ENCODE results near the gene C1orf74.
"Not testable (repeated sequence)": the region's sequence is repeated elsewhere in the genome, so short reads cannot be mapped to it uniquely, and the experiment has no call there.

C1orf74 gene

DNA sequence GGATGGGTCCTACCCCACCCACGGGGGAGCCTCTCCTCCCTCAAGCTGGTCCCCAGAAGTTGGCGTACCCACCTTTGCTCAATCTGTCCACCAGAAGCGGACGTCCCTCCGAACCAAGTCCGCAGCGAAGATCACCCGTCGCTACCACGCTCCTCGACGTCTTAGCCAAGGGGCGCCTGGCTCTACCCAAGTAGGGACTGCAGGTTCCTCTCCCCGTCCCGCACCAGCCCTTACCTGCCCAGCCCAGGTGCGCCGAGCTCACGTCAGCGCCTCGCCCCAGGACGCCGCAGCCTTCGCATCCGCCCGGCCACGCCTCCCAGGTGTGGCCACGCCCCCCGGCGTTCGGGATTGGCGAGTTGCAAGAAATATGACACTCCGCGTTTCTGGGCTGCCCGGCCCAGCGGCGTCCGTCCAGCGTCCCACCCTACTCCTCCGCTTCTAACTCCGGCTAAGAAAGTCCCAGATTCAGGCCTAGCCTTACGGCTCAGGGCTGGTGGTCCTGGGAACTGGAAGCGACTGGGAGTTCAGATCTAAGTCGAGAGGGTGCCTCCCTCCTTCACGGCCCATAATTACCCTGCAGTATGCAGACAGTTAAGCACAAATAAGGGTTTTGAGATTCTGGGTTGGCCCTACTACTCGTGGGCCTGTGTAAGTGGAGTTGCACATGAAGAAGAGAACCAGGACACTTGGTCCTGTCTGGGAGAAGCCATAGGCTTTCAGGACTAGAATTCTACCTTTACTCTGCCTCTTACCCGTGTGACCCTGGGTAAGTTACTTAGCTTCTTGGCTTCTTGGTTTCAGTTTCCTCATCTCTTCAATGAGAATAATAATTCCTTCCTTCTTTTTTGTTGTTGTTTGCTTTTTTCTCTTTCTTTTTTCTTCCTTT lies 21.8 kb upstream of the C1orf74 start, which contains the start of gene IRF6:
Gene IRF6 (minus strand): TSS at position 268 of the 886 bp plus-strand sequence. CDS start 4,729 bp downstream, outside the sequence.
- peak; percentile 52 for DNase-seq (ENCODE audit: low read depth)

DNA sequence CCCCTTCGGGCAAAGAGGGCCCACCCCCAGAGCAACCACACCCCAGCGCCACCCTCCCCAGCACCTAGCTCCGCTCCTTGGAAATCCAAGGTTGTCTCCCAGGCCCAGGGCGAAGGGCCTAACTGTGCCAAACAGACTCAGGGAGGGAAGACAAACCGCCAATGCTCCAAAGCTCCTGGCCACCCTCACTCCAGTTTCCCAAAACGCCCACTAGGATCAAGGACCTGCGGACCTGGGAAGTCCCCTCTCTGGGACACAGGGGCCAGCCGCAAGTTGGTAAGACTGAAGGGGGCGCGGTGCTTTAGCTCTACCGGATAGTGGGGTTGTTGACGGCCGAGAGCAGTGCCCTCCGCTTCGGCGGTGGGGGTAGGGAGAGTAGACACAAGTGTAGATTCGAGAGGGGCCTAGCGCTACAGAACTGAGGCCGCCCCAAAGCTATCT lies 21.0 kb upstream of the C1orf74 start:
- DNase-seq (ENCODE audit: low read depth): no peak

DNA sequence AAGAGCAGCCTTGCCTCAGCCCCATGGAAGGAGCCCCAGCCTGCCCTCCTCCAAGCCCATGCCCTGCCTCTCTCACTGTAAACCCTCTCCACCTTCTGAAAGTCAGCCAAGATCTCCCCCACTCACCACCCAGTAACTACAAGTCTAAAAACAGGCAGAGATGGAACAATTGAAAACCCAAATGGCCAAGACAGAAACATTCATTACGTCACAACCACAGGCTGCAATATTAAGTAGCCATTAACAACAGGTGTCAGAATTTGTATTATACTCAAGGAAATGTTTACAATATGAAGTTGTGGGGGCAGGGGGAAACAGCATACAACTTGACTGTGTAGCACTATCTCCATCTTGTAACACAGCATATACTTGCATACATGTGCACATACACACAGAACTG lies 19.2 kb upstream of the C1orf74 start:
- no peak for DNase-seq (ENCODE audit: low read depth)

DNA sequence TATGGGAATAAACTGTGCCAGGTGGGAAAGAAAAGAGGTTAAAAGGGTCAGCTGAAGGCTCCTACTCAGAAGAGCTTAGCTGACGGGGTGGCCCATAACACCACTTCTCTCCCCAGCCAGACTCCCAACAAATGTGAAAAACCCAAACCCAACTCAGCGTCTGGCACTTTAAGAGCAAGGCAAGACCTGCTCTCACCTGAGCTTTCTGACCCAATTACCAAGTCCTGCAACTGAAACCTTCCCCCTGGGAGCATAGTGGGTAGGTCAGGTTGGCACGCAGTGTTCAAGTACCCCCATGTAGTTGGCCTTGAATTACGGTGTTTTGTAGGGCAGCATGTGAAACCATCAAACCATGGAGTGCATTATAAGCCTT lies 18.4 kb upstream of the C1orf74 start:
- no peak for DNase-seq (ENCODE audit: low read depth)

DNA sequence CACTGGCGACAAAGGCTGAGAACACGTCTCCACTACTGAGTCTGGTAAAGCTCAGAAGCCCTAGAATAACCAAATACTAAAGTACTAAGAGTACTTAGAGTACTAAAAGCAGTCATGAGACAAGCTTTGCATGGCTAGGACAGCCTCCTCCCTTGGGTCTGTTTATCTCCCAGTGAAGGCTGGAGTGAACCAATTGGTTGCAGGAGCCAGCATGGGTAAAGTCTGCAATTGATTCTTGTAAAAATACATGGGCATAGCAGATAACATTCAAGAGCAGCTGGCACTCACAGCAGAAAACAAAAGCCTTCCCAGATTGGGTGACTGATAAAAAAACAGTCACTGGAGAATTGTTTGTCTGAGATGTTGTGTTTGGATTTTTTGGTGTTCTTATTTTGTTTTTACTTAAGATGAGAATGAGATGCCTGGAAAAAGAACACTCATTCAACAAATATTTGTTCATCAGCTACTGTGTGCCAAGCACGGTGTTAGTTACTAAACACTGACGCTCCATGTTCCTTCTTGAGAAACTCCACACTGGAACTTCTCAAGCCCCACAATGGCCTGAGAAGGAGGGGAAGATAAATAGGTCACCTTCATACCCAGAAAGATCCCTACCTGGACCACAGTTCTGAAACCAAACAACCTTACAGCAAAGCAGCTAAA lies 17.9 kb upstream of the C1orf74 start:
- no peak for DNase-seq (ENCODE audit: low read depth)

DNA sequence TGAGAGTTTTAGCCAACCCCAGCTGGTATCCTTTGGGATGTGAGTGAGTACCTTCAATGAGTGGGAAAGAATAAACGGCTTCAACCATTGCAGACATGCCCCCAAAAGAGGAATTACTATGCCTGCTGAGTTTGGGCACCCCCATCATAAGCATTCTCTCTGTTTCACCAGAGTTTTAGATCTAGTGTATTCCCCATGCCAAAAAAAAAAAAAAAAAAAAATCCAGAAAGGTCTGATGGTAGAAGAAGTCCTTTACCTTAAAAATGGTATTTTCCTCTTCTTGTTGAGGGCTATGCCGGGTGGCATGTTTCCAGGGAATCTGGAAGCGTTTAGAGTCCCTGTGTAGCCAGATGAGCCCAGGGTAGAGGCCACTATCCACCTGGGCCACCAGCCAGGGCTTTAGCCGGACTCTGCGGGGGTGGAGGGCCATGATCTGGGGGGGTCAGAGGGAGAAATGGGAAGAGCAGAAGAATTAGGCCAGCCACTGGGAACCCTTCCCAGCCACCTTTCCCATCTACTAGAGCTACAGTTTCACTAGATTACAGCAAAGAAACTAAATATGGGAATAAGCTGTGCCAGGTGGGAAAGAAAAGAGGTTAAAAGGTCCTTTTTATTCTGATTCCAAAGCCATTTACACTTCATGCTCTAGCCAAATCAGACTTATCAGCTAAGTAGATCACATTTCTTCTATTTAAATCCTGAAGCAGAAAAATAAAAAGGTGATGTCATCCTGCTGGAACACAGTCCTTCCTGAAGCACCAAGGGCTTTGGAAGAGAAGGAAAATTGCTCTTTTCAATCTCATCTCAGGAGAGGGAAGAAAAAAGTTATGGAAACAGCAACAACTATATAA lies 16.9 kb upstream of the C1orf74 start:
- peak; percentile 47 for DNase-seq (ENCODE audit: low read depth)

DNA sequence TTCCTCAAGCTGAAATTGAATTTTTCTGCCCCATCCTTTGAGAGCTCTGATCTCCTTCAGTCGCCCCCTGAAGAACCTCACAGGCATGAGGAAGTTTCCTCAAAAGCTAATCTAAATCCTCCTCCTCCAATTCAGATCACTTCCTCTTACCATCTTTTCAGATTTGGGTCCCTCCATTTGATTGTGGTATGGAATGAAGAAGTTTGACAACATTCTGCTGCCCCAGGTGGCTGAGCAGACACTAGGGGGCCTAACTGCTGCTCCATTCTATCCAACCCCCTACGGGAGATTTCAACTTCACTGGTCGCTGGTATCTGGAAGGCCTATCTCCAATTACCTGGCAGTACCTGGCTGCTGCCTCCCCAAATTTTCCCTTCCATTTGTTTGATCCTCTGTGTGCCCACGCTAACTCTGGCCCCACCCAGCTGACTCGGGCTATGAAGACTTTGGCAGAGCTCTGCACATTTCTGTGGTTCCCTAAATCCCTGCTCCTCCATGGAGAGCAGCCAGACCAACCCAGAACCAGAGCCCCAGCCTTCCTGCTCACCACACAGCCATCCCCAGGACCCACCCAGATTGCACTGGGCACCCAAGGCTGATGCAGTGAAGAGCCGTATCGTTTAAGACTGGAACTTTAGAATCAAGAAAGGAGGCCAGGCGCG lies 13.8 kb upstream of the C1orf74 start:
- DNase-seq (ENCODE audit: low read depth): peak; percentile 41

DNA sequence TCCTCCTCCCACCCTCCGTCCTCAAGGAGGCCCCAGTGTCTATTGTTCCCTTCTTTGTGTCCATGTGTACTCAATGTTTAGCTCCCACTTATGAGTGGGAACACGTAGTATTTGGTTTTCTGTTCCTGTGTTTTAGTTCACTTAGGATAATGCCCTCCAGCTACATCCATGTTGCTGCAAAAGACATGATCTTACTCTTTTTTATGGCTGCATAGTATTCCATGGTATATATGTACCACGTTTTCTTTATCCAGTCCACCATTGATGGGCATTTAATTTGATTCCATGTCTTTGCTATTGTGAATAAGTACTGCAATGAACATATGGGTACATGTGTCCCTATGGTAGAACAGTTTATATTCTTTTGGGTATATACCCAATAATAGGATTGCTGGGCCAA lies 9.4 kb upstream of the C1orf74 start:
- not testable (repeated sequence) for DNase-seq (ENCODE audit: low read depth)

DNA sequence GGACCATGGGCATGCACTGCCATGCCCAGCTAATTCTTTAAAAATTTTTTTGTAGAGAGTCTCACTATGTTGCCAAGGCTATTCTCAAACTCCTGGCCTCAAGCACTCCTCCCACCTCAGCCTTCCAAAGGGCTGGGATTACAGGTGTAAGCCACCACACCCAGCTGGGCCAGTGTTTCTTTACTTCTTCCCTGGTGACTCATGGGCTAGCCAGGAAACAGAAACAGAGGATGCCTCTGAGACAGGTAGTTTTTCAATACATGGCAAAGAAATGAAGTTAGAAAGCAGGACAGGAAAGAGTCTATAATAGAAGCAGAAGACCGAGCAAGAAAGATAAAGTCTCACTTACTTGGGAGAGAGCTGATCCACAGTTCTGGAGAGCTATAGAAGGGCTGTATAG lies 7.6 kb upstream of the C1orf74 start:
- no peak for DNase-seq (ENCODE audit: low read depth)

DNA sequence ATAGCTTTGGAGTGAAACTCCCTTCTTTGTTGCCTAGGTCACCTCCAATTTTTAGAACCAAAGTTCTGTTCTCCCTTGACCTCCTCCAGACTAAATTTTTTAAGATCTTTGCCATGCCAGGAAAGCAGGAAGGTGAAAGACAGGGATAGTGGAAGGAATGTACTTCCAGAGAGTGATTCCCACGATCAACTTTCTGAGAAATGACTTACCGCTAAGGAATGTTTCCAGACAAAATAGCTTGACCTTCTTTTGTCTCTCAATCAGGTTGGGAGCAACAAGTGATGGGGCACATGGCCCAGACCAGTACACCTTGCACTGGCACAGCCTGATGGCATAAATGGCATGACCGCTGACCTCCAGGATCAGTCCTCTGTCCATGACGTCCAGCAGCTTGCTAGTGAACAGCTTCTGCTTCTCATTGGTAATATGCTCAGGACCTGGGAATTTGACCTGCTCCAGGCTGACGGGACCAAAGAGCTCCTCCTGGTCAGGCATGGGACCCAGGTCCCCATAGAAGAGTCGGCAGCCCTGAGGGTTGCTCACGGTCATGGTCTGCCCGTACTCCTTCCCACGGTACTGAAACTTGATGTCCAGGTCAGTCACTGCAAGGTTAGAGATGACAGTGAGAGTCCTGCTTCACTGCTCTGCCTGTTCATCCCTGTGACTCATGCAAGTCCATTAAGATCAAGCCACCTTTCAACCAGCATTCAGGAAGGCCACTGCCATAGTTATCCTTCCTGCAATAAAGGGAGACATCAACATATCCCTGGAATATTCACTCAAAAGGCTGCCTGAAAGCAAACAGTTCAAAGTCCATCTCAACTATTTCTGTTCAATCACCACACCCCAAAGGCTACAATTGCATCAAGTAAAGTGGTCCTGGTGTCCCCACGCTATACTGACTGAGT lies 6.2 kb upstream of the C1orf74 start:
- peak; percentile 57 for DNase-seq (ENCODE audit: low read depth)

DNA sequence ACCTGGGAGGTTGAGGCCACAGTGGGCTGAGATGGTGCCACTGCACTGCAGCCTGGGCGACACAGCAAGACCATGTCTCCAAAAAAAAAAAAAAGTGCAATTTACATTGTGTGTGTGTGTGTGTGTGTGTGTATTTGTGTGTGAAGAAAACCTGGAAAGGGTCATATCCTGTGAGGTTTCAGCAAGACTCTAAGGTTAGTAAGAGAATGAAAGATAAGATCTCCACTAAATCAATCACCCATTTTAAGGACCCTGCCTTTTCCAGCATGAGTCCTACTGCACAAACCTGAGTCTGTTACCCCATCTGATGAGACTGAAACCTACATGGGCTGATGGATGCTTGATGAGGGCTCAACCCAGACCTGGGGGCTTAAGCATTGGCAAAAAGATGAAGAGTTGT lies 4.9 kb upstream of the C1orf74 start:
- no peak for DNase-seq (ENCODE audit: low read depth)

DNA sequence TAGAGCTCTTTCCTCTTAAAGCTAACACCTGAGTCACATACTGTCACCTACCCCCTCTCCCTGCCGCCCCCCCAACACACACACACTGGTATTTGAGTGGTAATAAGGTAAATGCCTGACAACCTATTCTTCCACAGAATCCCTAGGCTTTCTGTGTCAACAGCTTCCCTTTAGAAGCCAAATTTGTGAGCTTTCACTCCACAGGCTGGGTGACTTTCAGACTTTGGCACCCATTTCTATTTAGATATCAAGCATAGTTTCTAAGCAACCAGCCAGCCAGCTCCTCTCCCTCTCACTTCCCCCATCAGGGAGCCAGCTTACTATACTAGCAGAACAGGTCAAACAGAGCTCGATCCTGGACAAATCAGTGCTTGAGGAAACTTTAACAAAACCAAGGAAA lies 3.2 kb upstream of the C1orf74 start:
- peak; percentile 44 for DNase-seq (ENCODE audit: low read depth)

DNA sequence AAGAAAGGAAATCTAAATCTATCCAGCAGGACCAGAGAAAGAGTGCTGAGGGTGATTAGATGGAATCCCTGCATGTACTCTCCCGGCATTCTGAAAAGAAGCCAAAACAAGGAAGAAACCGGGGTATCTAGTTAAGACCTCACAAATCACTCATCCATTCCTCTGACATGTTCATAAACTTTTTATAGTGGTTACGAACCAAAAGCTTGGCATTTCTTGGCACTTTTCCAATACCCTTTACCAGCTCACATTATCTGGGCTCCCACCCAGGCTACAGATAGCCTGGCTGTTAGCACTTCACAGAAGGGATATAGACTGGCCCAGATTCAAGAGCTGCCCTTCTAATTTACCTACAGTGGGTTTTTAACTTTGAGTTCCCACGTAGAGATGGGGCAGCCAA lies 1.8 kb upstream of the C1orf74 start:
- no peak for DNase-seq (ENCODE audit: low read depth)

DNA sequence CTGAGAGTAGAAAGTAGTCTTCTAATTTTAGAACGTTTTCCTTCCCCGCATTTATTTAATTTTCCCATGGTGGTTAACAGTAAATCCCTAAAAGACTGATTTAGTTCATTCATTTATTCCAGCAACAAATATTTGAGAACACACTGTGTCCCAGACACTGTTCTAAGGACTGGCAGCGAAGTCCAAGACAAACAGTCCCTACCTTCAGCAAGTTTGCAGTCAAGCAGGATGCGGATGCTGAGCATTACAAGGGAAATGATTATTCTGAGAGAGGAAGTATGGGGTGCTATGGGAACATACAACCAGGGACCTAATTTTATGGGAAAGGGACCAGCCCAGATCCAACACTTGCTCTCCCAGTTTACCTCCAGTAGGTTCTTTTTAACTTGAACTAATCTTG lies 1.2 kb upstream of the C1orf74 start:
- no peak for DNase-seq (ENCODE audit: low read depth)

DNA sequence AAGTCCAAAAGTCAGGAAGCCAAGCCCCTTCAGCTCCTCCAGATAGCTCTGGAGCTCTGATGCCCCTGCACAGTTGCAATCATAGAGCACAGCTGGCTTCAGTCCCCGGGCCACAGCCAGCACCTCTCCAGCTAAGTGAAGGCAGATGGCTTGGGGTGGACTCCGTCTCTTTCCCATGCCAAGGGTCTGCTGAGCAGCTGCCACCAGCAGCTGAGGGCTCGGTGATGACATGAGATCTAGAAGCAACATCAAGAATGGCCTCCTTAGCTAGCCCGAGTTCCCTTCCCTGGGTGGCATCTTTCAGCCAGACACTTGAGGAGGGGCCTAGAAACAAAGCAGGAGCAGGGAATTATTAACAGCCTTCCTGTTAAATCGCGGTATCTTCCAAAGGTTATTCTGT lies 973 bp downstream of the C1orf74 start:
- DNase-seq (ENCODE audit: low read depth): no peak

DNA sequence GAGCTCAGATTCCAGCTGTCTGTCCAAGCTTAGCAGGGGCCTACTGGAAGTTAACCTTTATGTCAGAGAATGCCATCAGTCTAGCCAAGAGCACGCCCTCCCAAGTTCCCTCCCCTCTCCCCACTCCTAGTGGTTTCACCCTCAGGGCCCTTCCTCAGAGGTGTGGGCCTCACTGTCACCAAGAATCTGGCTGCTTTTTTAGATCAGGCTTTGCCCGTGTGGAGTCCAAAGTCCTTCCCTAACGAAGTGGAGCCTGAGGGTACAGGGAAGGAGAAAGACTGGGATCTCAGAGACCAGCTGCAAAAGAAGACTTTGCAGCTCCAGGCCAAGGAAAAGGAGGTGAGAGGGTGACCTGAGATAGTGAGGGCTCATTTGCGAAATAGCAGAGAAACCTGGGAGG lies 4.1 kb downstream of the C1orf74 start:
- no peak for DNase-seq (ENCODE audit: low read depth)

DNA sequence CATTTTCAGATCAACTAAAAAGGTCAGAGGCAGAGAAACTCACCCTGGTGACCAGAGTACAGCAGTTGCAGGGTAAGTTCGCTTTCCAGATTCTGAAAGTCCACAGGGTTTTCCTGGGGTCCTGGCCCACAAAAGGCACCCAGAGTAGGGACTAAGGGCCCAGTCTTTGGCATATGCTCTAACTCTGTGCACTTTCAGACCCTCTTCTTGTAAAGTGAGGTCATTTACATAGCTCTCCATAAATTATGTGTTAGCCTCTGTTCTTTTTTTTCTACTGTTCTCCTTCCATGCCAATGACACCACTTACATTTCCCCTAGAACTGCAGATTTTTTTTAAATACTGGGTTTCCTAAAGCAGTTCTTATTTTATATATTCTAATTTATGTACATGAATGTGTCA lies 6.3 kb downstream of the C1orf74 start:
- DNase-seq (ENCODE audit: low read depth): no peak

DNA sequence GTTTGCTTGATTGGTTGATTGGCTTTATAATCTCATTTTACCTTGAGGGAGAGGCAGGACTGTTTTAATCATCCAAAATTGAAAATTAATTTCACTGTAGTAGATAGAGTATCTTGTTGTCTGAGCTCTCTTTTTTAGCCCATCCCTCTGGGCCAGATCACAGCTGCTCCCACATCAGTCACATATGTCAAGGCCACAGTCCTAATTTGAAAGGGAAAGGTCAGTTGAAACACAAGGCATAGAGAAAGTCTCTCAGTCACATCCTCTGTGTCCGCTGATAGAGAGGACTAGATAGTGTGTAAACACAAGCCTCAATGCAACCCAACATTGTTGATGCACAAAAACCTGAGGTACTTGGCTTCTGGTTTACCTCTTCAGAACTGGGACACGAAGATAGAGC lies 6.8 kb downstream of the C1orf74 start:
- no peak for DNase-seq (ENCODE audit: low read depth)

DNA sequence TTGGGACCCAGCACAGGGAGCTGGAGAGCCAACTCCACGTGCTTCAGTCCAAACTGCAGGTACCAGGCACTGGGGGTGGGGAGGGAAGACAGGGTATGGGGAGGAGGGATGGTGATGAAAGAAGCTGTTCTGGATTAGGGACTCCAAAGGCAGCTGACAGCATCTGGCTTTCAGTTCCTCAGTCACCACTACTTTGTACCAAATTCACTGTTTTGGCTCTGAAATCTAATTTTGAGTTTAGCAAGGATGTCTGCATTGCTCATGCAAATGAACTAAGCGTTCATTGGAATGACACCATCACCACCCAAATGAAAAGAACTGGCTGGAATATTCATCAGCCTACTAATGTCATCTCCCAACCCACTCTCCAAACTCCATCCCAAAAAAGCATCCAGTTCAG lies 8.7 kb downstream of the C1orf74 start:
- DNase-seq (ENCODE audit: low read depth): no peak

DNA sequence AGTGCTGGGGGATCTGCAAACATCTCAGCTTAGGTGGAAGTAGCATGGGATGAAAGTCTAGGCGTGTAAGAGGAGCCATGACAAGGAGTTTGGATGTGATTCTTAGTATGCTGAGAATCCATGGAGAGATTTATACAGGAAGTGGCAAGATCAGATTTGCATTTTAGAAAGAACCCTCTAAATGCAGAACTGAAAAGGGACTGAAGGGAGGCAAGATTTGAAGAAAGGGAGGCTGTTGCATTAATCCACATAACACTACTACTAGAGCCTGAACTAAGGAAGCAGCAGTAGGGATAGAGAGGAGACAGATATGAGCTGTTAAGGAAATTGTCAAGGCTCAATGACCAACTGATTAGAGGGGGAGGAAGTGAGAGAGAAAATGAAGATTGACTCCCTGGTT lies 9.8 kb downstream of the C1orf74 start:
- no peak for DNase-seq (ENCODE audit: low read depth)

DNA sequence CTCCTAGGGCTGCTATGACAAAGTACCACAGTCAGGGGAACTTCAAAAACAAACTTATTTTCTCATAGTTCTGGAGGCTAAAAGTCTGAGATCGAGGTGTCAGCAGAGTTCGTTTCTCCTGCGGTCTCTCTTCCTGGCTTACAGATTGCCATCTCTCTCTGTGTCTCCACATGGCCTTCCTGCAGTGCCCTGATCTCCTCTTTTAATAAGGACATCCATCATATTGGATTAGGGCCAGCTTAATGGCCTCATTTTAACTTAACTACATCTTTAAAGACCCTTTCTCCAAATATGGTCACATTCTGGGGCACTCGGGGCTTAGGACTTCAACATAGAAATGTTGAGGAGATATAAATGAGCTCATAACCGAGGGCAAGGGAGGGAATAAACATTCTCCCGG lies 12.2 kb downstream of the C1orf74 start:
- peak; percentile 44 for DNase-seq (ENCODE audit: low read depth)
